GM19324 (cell line): Measurements from ENCODE around the gene RILPL1.
"Not testable (repeated sequence)": the region's sequence is repeated elsewhere in the genome, so short reads cannot be mapped to it uniquely, and the experiment has no call there.

ENCODE experiments used
- ATAC-seq: cut with Tn5 transposase; IDR thresholded peaks from one replicate; pipeline ENCODE4 v1.9.1; 2021; ENCODE audit warnings: mild to moderate bottlenecking, moderate library complexity; ENCODE audit not compliant: unreplicated experiment, low FRiP score

RILPL1 gene

DNA sequence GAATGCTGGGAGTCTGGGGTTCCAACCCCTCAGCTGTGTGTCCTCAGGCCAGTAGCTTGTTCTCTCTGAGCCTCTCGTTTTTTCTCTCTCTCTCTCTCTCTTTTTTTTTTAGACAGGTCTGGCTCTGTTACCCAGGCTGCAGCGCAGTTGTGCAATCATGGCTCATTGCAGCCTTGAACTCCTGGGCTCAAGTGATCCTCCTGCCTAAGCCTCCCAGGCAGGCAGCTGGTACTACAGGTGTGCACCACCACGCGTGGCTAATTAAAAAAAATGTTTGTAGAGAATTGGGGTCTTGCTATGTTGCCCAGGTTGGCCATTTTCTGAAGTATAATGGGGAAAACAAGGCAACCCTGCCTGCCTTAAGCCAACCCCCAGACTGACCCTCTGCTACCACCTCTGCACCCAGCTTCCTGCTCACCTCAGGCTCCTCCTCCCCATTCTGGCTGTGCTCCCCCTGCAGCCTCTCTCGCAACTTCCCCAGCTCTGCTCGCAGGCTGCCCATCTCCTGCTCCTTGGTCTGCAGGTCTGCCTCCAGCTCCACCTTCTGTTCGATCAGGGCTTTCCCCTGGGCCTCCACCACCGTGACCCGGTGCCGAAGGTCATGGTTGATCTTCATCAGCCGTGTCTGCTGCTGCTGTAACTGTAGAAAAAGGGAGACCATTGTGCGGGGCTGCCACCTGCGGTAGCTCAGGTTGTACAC lies 35.2 kb downstream of the RILPL1 start:
- ATAC-seq, result no peak

- no peak for ATAC-seq
These were observed 36.5 kb downstream of the RILPL1 start for GRCh38 chr12:123497065-123497464.

- no peak for ATAC-seq
These were observed 39.2 kb downstream of the RILPL1 start for GRCh38 chr12:123494124-123494851.

DNA sequence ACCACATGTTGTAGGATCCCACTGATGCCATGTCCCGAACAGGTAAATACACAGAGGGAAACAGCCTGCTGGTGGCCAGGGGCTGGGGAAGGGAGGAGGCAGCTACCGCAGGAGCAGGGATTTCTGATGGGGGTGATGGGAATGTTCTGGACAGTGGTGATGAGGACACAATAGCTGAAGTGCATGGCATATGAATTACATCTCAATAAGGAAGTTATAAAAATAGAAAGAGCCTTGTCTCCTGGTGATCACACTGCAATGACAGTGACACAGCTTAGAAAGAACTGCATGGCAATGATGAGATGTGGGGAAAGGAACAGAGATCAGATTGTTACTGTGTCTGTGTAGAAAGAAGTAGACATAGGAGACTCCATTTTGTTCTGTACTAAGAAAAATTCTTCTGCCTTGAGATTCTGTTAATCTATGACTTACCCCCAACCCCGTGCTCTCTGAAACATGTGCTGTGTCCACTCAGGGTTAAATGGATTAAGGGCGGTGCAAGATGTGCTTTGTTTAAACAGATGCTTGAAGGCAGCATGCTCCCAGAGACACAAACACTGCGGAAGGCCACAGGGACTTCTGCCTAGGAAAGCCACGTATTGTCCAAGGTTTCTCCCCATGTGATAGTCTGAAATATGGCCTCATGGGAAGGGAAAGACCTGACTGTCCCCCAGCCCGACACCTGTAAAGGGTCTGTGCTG lies 41.0 kb downstream of the RILPL1 start:
- not testable (repeated sequence) for ATAC-seq

DNA sequence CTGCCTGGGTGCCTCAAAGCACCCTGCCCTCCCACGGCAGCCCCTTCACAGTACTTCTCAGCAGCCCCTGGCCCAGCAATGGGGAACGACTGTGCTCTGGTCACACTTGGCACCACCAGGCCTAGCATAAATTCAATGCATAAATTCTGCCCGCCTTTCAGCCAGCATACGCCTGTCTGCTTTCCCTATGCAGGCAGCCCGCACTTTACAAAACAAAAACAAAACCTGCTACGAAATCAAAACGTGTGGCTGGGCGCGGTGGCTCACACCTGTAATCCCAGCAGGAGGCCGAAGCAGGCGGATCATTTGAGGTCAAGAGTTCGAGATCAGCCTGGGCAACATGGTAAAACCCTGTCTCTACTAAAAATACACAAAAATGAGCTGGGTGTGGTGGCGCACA lies 42.0 kb downstream of the RILPL1 start:
- ATAC-seq, result no peak

DNA sequence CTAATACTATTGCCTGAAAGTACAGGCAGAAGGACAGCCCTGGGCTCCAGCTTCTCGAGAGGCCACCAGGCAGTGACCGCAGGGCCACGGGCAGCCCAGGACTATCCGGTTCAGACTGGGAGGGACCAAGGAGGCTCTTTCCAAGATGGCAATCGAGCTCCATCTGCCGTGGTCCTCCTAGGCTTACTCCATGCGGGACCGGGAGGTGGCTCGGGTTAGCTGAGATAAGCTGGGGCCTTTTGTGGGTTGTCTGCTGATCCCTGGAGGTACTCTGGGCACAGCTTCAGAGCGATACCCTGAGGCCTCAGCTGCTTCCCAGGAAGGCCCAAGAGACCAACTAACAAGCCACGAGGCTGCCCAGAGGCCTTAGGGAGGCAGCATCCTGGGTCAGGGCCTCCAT lies 42.5 kb downstream of the RILPL1 start:
- ATAC-seq, result no peak

DNA sequence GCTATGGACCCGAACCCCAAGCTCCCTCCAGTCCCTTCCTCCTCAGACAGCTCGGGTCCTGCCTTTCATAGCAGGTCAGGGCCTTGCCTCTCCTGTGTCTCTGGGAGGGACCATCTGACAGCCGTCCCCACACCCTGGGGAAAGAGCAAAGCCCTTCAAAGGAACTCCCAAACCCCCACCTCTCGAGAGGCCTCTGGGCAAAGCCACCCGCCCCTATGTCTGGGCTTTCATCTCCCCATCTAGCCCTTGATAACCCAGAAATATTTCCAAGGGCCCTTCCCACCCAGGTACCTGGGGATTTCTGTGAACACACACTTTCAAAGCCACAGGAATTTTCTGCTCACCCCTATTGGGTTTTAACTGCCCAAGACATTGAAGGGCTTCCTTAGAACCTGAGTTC lies 43.4 kb downstream of the RILPL1 start:
- ATAC-seq, result no peak

DNA sequence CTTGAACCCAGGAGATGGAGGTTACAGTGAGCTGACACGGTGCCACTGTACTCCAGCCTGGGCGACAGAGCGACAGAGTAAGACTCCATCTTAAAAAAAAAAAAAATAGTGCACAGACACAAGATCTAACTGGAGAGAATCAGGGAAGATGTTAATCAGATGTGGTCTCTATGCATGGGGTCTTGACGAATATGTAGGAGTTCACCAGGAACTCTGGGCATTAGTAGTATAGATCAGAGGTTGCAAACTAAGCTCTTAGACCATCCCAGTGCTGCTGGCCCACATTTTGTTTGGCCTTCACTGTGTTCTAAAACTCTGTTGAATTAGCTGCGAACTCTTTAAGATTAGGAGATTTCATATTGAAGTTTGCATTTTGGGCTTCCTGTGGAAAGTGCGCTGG lies 43.9 kb downstream of the RILPL1 start:
- no peak for ATAC-seq

GRCh38 chr12:123488539-123489230 lies 44.8 kb downstream of the RILPL1 start:
- ATAC-seq, result no peak

GRCh38 chr12:123487428-123487827 lies 46.1 kb downstream of the RILPL1 start:
- ATAC-seq, result no peak

- ATAC-seq, result no peak
These were observed 47.8 kb downstream of the RILPL1 start for GRCh38 chr12:123485756-123486155.

- ATAC-seq, result no peak
These were observed 49.8 kb downstream of the RILPL1 start for GRCh38 chr12:123483602-123484248.

DNA sequence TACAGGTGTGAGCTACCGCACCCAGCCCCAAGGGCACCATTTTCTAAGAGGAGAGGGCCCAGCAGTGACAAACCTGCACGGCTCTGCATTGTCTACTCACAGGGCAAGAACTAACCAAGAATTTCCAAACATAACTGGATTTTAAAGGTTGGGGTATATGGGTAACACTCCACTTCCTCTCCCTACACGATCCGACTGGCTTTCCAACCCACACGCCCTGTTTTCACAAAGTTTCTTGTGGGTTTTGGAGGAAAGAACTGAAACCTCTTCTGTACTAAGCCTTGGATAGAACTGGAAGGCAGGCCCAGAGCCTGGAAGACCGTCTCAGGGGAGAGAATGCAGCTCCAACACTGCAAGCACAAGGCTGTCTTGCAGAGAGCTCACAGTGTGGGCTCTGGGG lies 50.6 kb downstream of the RILPL1 start:
- ATAC-seq, result no peak

GRCh38 chr12:123481251-123481650 lies 52.3 kb downstream of the RILPL1 start:
- ATAC-seq, result not testable (repeated sequence)

DNA sequence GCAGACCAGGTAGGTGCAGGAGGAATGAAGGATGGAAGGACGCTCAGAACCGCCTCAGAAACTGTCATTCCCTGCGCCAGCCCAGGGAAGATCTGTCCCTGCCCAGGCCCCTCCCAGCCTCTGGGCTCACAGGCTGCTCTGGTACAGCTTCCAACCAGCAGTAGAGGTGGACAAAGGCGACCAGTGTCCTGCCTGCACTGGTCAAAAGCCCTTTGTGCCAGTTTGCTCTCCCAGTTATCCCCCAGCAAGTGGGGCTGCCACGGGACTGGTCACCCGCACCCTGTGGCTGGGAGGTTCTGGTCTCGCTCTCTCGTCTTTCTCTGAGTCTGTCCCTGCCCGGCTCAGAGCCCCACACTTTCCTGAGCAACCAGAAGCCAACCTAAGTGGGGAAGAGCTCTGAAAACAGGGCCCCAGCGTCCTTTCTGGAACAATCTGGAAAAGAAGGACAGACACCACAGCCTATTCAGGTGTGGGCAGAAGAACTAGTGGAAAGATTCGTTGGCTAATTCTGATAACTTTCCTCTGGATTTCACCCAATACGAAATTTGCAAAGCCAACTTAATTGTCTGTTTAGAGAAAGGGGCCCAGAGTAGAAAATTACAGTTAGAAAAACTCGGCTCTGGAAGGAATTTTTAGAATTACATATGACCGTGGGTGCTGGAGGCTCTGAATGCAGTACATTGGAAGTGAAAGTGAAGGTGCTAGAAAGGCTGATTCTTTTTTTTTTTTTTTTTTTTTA lies 53.9 kb downstream of the RILPL1 start:
- ATAC-seq, result no peak

- no peak for ATAC-seq
These were observed 54.8 kb downstream of the RILPL1 start for GRCh38 chr12:123478762-123479161.

DNA sequence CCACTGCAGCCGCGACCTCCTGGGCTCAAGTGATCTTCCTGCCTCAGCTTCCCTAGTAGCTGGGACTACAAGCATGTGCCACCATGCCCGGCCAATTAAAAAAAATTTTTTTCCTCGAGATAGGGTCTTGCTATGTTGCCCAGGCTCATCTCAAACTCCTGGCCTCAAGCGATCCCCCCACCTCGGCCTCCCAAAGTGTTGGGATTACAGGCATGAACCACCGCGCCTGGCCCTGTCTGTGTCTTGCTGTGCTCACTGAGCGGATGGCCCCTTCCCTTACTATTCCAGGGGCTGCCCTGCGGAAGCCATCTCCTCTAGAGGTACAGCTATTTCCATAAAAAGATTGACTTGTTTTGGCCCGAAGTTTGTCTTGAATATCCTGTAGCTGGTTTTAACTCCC lies 55.5 kb downstream of the RILPL1 start:
- ATAC-seq, result no peak

DNA sequence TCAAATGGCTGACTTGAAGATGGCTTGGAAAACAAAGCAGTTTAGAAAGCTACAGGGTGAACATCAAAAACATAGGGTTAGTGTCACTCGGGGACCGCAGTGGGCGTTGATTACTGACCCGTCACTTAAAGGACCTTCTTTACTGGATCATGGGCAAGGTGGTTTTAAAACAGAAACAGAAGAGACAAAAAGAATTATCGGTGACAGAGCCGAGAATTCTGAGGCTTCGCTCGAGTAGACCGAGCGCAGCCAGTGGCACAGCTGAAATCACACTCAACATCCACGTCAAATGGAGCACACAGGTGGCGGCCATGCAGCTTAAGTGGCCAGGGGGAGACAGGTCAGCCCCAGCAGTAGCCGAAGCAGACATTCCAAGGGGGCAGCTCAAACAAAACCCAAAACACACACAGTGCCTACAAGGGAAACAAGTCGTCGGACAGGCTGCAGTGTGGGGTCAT lies 58.2 kb downstream of the RILPL1 start:
- no peak for ATAC-seq

GRCh38 chr12:123474485-123475245 lies 58.9 kb downstream of the RILPL1 start:
- no peak for ATAC-seq
